Ectodermal cell (in vitro differentiated cells): ENCODE results near the gene TRPV6.

Source experiments
- H3K27ac ChIP-seq: 2 replicates; pipeline ENCODE4 v1.7.0; 2013; ENCODE audit warnings: mild to moderate bottlenecking, low read depth, low read length; ENCODE audit not compliant: insufficient read depth, poor library complexity, severe bottlenecking
- H3K27me3 ChIP-seq: 2 replicates; pipeline ENCODE4 v1.7.0; 2013; ENCODE audit warnings: mild to moderate bottlenecking, low read length; ENCODE audit not compliant: insufficient read depth, control insufficient read depth, poor library complexity, severe bottlenecking
- H3K36me3 ChIP-seq: one replicate; pipeline ENCODE4 v1.7.0; 2013; ENCODE audit warnings: low read length; ENCODE audit not compliant: control insufficient read depth, insufficient read depth
- H3K4me1 ChIP-seq: one replicate; pipeline ENCODE4 v1.7.0; 2013; ENCODE audit warnings: low read length; ENCODE audit not compliant: control insufficient read depth, insufficient read depth
- H3K4me3 ChIP-seq: 2 replicates; pipeline ENCODE4 v1.7.0; 2013; ENCODE audit warnings: low read depth, low read length, control low read depth; ENCODE audit not compliant: insufficient read depth
- H3K9me3 ChIP-seq: 2 replicates; pipeline ENCODE4 v1.7.0; 2013; ENCODE audit warnings: mild to moderate bottlenecking, low read length, moderate library complexity; ENCODE audit not compliant: control insufficient read depth
- WGBS, 2 experiments: methylation state at CpG; one replicate each; pipeline ENCODE4 v1.1.7; 2013; ENCODE audit warnings: missing lambda C conversion rate in 2 of 2; 5-methylcytosine and 5-hydroxymethylcytosine counted together

TRPV6 gene

GRCh38 chr7:142886866-142887265 lies 1.3 kb upstream of the TRPV6 start:
- H3K36me3 ChIP-seq = no peaks in the 10 kb centered on the region
- WGBS, 2 experiments = 79 to 81% methylated on average over 7 of the region's 7 CpGs
- H3K4me3 ChIP-seq = no peak overlapping the region
- H3K27me3 ChIP-seq = no peaks in the 10 kb centered on the region
- H3K4me1 ChIP-seq = peaks cover 3% of the 10 kb centered on the region
- no peaks in the 10 kb centered on the region for H3K9me3 ChIP-seq
- no peak overlapping the region for H3K27ac ChIP-seq

DNA sequence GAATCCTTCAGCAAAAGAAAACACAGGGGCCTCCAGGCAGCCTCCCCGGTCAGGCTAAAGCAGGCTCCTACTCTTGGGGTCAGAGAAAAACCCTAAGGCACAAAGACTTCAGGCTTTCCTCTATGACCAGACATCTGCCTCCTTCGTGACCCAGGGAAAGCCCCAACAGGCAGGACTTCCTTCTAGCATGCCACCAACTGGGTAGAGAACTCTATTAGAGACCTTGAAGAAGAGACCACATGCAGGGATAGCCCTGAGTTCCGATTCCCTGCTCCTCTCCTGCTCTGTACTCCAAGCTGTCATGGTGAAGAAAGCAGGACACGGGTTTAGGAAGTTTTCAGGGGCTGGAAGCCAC lies 1.3 kb downstream of the TRPV6 start:
- Histone ChIP-seq H3K27ac (no peak overlapping the region), H3K9me3 (no peaks in the 10 kb centered on the region), H3K36me3 (no peaks in the 10 kb centered on the region), H3K27me3 (no peaks in the 10 kb centered on the region), H3K4me1 (peaks cover 3% of the 10 kb centered on the region), H3K4me3 (no peak overlapping the region)
- 85 to 87% methylated on average over 4 of the region's 4 CpGs for WGBS, 2 experiments

- H3K9me3 ChIP-seq = no peaks in the 10 kb centered on the region
- H3K36me3 ChIP-seq = no peaks in the 10 kb centered on the region
- H3K27me3 ChIP-seq = no peaks in the 10 kb centered on the region
- 91 to 94% methylated on average over 7 of the region's 7 CpGs for WGBS, 2 experiments
- H3K4me1 ChIP-seq = peaks cover 3% of the 10 kb centered on the region
- H3K4me3 ChIP-seq = no peak overlapping the region
- no peak overlapping the region for H3K27ac ChIP-seq
Measured at GRCh38 chr7:142883571-142884285, 1.8 kb downstream of the TRPV6 start.

GRCh38 chr7:142883145-142883544 lies 2.4 kb downstream of the TRPV6 start:
- Histone ChIP-seq H3K9me3 (no peaks in the 10 kb centered on the region), H3K4me3 (no peak overlapping the region), H3K27ac (no peak overlapping the region), H3K4me1 (peaks cover 3% of the 10 kb centered on the region), H3K36me3 (no peaks in the 10 kb centered on the region), H3K27me3 (no peaks in the 10 kb centered on the region)
- WGBS, 2 experiments = 93 to 96% methylated on average over 10 of the region's 10 CpGs

DNA sequence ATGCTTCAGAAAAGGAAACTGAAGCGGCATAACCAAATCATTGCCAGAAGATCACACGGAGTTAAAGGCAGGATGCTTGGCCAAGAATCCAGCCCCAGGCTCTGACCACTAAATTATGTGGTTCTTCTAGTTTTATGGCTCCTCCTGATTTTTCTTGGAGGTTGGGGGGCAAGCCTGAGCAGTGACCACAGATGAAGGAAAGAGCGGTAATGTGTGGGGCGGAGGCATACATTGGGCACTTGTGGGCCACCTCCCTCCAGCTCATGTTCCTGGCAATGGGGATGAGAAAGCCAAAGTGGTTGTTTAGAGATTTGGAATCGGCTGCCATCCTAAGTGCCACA lies 3.2 kb downstream of the TRPV6 start:
- Histone ChIP-seq H3K9me3 (no peaks in the 10 kb centered on the region), H3K36me3 (no peaks in the 10 kb centered on the region), H3K27me3 (no peaks in the 10 kb centered on the region), H3K27ac (no peak overlapping the region), H3K4me1 (peaks cover 3% of the 10 kb centered on the region), H3K4me3 (no peak overlapping the region)
- 87 to 94% methylated on average over 5 of the region's 5 CpGs for WGBS, 2 experiments

- WGBS, 2 experiments = 93 to 95% methylated on average over 9 of the region's 9 CpGs
- no peaks in the 10 kb centered on the region for H3K9me3 ChIP-seq
- H3K4me1 ChIP-seq = peaks cover 3% of the 10 kb centered on the region
- no peak overlapping the region for H3K27ac ChIP-seq
- no peaks in the 10 kb centered on the region for H3K36me3 ChIP-seq
- H3K4me3 ChIP-seq = no peak overlapping the region
- H3K27me3 ChIP-seq = no peaks in the 10 kb centered on the region
Measured at GRCh38 chr7:142881586-142882337, 3.8 kb downstream of the TRPV6 start.

DNA sequence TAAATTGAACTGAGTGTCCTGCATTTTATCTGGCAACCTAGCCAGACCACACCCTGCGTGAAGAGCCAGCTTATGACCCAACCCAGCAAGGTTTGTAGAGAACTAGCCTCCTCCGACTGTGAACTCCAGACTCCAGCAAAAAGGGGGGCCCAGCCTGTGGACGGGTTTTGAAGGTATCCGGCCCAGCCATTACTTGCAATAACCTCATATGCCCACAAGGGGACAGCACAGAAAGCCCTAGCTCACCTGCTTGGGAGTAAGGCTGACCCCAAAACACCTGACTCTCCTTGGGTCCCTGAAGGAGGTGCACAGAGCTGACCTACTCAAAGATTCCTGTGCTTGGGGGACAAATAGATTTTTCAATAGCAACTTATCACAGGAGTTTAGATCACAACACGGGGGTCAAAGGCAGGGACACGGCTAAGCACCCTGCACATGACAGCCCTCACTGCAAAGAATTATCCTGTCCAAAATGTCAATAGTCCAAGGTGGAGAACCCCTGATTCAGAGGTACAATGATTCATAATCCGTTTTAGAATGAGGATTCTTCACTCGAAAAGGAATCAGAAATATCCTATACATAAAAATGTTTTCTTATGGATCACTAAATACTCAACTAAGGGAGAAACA lies 4.6 kb downstream of the TRPV6 start:
- peaks cover 3% of the 10 kb centered on the region for H3K4me1 ChIP-seq
- H3K4me3 ChIP-seq = no peak overlapping the region
- no peak overlapping the region for H3K27ac ChIP-seq
- H3K27me3 ChIP-seq = no peaks in the 10 kb centered on the region
- WGBS, 2 experiments = 42 to 45% methylated on average over 6 to 8 of the region's 8 CpGs
- H3K9me3 ChIP-seq = no peaks in the 10 kb centered on the region
- no peaks in the 10 kb centered on the region for H3K36me3 ChIP-seq

GRCh38 chr7:142879060-142879459 lies 6.5 kb downstream of the TRPV6 start:
- Histone ChIP-seq H3K4me1 (no peaks in the 10 kb centered on the region), H3K27me3 (no peaks in the 10 kb centered on the region), H3K27ac (no peak overlapping the region), H3K9me3 (no peaks in the 10 kb centered on the region), H3K4me3 (no peak overlapping the region), H3K36me3 (no peaks in the 10 kb centered on the region)
- WGBS, 2 experiments = 91 to 93% methylated on average over 5 of the region's 5 CpGs

DNA sequence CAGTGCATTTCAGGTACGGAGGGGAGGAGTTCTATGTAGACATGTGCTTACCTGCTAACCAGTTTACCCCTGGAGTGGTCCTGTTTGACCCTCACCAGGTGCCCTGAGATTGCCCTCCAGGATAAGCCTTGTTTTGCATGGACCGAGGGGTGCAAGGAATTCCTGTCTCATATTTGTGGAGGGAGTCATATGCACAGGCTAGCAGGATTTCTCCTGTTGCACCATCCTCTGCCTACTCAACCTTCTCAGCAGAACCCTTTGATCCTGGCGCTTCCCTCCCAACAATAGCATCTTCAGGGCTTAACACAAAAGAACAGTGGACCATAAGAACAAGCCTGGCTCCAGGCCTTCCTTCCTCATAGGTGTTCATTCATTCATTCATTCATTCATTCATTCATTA lies 7.2 kb downstream of the TRPV6 start:
- H3K9me3 ChIP-seq = no peaks in the 10 kb centered on the region
- 92 to 97% methylated on average over 3 of the region's 3 CpGs for whole genome bisulfite sequencing, 2 experiments
- H3K4me3 ChIP-seq = no peak overlapping the region
- no peaks in the 10 kb centered on the region for H3K4me1 ChIP-seq
- H3K27me3 ChIP-seq = no peaks in the 10 kb centered on the region
- no peak overlapping the region for H3K27ac ChIP-seq
- no peaks in the 10 kb centered on the region for H3K36me3 ChIP-seq
